AG08395 (cell line): ENCODE measurements around the gene ARL14.
A peak's percentile ranks its signal among the peaks of the same experiment; 100 is the strongest.

Source experiments
- DNase-seq: peaks from one replicate; pipeline ENCODE4 v3.0.0; 2012; ENCODE audit warnings: mixed read lengths, low spot score

The ARL14 gene

GRCh38 chr3:160676547-160677303 is at the start of gene ARL14:
ARL14 (plus strand) TSS chr3:160677160; CDS start chr3:160677347, 187 bp downstream.
- DNase-seq: peak; percentile 36

GRCh38 chr3:160629491-160629890 is 47.5 kb upstream of the ARL14 start:
- DNase-seq: no peak

GRCh38 chr3:160633361-160634083 is 43.4 kb upstream of the ARL14 start:
- no peak for DNase-seq

- no peak for DNase-seq
Measured at GRCh38 chr3:160635213-160635612, 41.7 kb upstream of the ARL14 start.

- DNase-seq: no peak
Measured at GRCh38 chr3:160637086-160637485, 39.9 kb upstream of the ARL14 start.

- no peak for DNase-seq
Measured at GRCh38 chr3:160638184-160638583, 38.8 kb upstream of the ARL14 start.

- DNase-seq: no peak
Measured at GRCh38 chr3:160641665-160642309, 35.2 kb upstream of the ARL14 start.

- DNase-seq: peak; percentile 9
Measured at GRCh38 chr3:160643994-160644393, 33.0 kb upstream of the ARL14 start.

GRCh38 chr3:160644491-160644890 is 32.5 kb upstream of the ARL14 start:
- no peak for DNase-seq

- no peak for DNase-seq
Measured at GRCh38 chr3:160648701-160649100, 28.3 kb upstream of the ARL14 start.

GRCh38 chr3:160649596-160649995 is 27.4 kb upstream of the ARL14 start:
- DNase-seq: no peak

GRCh38 chr3:160653512-160653911 is 23.4 kb upstream of the ARL14 start:
- DNase-seq: no peak

- no peak for DNase-seq
Measured at GRCh38 chr3:160660902-160661301, 16.1 kb upstream of the ARL14 start.

- no peak for DNase-seq
Measured at GRCh38 chr3:160661660-160662059, 15.3 kb upstream of the ARL14 start.

- no peak for DNase-seq
Measured at GRCh38 chr3:160665231-160665630, 11.7 kb upstream of the ARL14 start.

- peak; percentile 10 for DNase-seq
Measured at GRCh38 chr3:160665784-160666526, 11.0 kb upstream of the ARL14 start.

- DNase-seq: peak; percentile 20
Measured at GRCh38 chr3:160667452-160667851, 9.5 kb upstream of the ARL14 start.

- DNase-seq: no peak
Measured at GRCh38 chr3:160668454-160668853, 8.5 kb upstream of the ARL14 start.

- no peak for DNase-seq
Measured at GRCh38 chr3:160671231-160671630, 5.7 kb upstream of the ARL14 start.

- no peak for DNase-seq
Measured at GRCh38 chr3:160671995-160672394, 5.0 kb upstream of the ARL14 start.

GRCh38 chr3:160673188-160673587 is 3.8 kb upstream of the ARL14 start:
- no peak for DNase-seq

- no peak for DNase-seq
Measured at GRCh38 chr3:160675566-160676124, 1.3 kb upstream of the ARL14 start.
